T-helper 2 cell treated with Interferon-gamma antibody and Interleukin-4, amounts not matched to agents 5 μg/mL and 100 μg/mL, for 36 hours (primary cell): ENCODE data around the gene PTPRD.

Source experiments
- DNase-seq: peaks from one replicate; pipeline ENCODE4 v3.0.0; 2021; ENCODE audit warnings: low spot score
- H3K27ac Mint-ChIP-seq: one replicate; pipeline ENCODE4 v1.8.0; 2021; ENCODE audit warnings: mild to moderate bottlenecking, mixed read lengths
- H3K27me3 Mint-ChIP-seq: one replicate; pipeline ENCODE4 v1.8.0; 2021; ENCODE audit warnings: low read depth, mixed read lengths
- H3K36me3 Mint-ChIP-seq: one replicate; pipeline ENCODE4 v1.8.0; 2021; ENCODE audit warnings: low read depth, mixed read lengths
- H3K4me1 Mint-ChIP-seq: one replicate; pipeline ENCODE4 v1.8.0; 2021; ENCODE audit warnings: low read depth, mixed read lengths
- H3K4me3 Mint-ChIP-seq: one replicate; pipeline ENCODE4 v1.8.0; 2022; ENCODE audit warnings: mild to moderate bottlenecking, moderate library complexity, mixed read lengths
- H3K9me3 Mint-ChIP-seq: one replicate; pipeline ENCODE4 v1.8.0; 2021; ENCODE audit warnings: mixed read lengths

PTPRD gene

DNA sequence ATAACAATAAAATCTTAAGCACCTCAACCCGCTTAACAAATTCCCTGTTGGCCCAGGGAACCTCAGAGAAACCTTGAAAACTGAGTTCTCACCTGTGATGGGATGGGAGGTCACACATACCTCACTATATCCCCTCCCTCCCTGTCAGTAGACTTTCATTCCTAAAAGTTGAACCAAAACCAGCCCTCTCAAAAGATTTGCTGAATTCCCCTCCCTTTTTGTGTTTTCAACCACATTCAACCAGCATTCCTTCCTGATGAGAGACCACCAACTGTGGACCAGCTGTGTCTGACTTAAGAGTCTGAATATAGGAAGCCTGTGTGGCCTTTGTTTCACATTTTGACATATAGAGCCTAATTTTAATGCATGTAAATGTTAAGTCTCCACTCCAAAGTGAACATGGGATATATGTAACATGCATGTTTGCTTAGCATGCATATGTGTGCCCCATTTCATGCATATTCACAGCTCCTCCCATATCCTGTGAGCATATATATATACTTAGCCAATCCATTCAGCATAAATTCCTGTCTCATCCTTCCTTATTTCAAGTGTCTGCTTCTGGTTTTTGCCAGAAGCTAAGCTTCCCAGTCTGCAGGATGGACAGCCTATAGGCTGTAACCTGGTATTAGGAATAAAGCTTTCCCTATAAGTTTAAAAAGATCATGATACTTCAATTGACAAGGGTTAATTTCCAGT is 604.6 kb downstream of the PTPRD start:
- no peaks in the 10 kb centered on the region for H3K27me3 Mint-ChIP-seq
- DNase-seq = no peak
- H3K27ac Mint-ChIP-seq = no peak overlapping the region
- H3K36me3 Mint-ChIP-seq = no peaks in the 10 kb centered on the region
- H3K9me3 Mint-ChIP-seq = no peaks in the 10 kb centered on the region
- no peak overlapping the region for H3K4me3 Mint-ChIP-seq
- H3K4me1 Mint-ChIP-seq = no peaks in the 10 kb centered on the region

GRCh38 chr9:10007356-10007755 is 605.4 kb downstream of the PTPRD start:
- Mint-ChIP-seq H3K36me3 (no peaks in the 10 kb centered on the region), H3K27ac (no peak overlapping the region), H3K27me3 (no peaks in the 10 kb centered on the region), H3K9me3 (no peaks in the 10 kb centered on the region), H3K4me3 (no peak overlapping the region), H3K4me1 (no peaks in the 10 kb centered on the region)
- no peak for DNase-seq

- Mint-ChIP-seq H3K4me1 (no peaks in the 10 kb centered on the region), H3K27me3 (no peaks in the 10 kb centered on the region), H3K27ac (no peak overlapping the region), H3K9me3 (no peaks in the 10 kb centered on the region), H3K4me3 (no peak overlapping the region), H3K36me3 (no peaks in the 10 kb centered on the region)
- no peak for DNase-seq
These were observed 607.6 kb downstream of the PTPRD start for GRCh38 chr9:10005206-10005605.

DNA sequence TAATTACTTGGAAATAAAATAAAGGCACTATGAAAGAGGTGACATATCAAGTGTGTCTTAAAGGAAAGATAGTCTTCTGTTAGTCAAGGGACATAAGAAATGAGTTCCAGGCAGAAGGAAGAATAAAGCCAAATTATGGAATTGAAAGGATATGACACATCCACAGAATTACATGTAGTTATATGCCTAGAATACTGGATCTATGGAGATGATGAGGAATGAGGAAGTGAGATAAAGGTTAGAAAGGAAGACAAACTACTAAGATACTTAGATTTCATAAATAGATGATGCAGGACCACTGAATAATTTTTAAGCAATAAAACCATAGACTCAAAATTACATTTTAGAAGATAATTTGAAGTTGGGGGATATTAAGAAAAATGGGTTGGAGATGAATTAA is 609.8 kb downstream of the PTPRD start:
- Mint-ChIP-seq H3K36me3 (no peaks in the 10 kb centered on the region), H3K27ac (no peak overlapping the region), H3K4me3 (no peak overlapping the region), H3K9me3 (no peaks in the 10 kb centered on the region), H3K27me3 (no peaks in the 10 kb centered on the region), H3K4me1 (no peaks in the 10 kb centered on the region)
- no peak for DNase-seq

DNA sequence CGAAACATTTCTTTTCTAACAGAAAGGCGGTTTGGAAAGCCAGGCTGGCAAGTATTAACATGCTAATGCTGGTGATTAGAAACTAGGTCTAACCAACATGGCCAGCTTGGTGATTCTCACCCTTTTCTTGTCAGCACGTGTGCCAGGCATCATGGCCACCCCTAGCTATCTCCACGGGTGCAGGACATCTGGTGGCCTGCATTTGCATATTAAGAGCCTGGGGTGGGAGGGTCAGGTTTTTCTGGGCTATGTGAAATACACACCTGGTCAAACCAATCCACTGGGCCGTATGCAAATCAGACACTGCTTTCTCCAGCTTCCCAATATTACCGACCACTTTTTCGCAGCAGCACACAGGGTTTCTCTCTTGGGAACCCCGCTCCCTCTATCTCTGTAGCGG is 612.1 kb downstream of the PTPRD start:
- no peak overlapping the region for H3K27ac Mint-ChIP-seq
- no peaks in the 10 kb centered on the region for H3K9me3 Mint-ChIP-seq
- no peaks in the 10 kb centered on the region for H3K4me1 Mint-ChIP-seq
- no peak for DNase-seq
- no peaks in the 10 kb centered on the region for H3K27me3 Mint-ChIP-seq
- H3K4me3 Mint-ChIP-seq = no peak overlapping the region
- no peaks in the 10 kb centered on the region for H3K36me3 Mint-ChIP-seq

DNA sequence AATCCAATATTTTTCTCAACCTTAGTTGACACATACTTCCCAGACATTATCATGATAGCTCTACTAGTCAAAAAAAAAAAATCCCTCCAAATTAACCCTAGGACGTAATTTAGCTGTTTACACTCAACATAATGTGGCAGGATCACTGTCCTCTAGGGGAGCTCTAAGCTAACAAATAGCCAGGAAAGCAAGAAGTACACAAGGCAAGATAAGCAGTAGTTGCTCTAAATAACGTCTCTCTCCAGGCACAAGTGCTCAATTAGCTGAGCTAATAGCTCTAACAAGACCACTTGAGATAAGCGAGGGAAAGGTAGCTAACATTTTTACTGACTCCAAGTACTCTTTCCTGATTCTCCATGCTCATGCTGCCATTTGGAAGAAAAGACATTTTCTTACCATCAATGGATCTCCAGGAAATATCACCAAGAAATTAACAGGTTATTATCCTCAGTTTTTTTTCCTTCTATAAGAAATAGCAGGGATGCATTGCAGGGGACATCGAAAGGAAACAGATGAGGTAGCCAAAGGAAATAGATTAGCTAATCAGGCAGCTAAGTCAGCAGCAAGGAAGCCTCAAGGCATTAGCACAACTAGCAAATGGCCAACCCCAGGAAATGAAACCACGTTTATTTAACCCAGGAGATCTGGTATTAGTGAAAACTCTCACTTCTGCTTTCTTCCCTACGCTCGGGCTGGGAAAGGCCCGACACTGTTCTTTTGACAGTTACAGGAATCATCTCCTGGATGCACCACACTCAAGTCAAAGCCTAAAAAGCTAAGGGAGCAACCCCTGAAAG is 614.1 kb downstream of the PTPRD start:
- no peaks in the 10 kb centered on the region for H3K36me3 Mint-ChIP-seq
- no peak overlapping the region for H3K27ac Mint-ChIP-seq
- DNase-seq = no peak
- H3K27me3 Mint-ChIP-seq = no peaks in the 10 kb centered on the region
- no peak overlapping the region for H3K4me3 Mint-ChIP-seq
- no peaks in the 10 kb centered on the region for H3K4me1 Mint-ChIP-seq
- no peaks in the 10 kb centered on the region for H3K9me3 Mint-ChIP-seq

DNA sequence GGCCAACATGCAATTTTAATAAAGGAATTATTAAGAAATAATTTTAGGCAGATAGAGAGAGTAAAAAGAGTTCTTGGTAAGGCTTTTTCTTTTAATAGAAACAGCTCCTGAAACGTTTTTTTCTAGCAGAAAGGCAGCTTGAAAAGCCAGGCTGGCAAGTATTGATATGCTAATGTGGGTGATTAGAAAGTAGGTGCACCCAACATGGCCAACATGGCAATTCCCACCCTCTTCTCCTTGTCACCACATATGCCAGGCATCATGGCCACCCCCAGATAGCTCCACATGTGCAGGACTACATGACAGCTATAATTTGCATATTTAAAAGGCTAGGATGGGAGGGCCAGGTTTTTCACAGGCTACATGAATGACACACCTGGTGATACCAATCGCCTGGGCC is 615.2 kb downstream of the PTPRD start:
- H3K4me1 Mint-ChIP-seq = no peaks in the 10 kb centered on the region
- no peak overlapping the region for H3K4me3 Mint-ChIP-seq
- H3K9me3 Mint-ChIP-seq = no peaks in the 10 kb centered on the region
- DNase-seq = no peak
- no peaks in the 10 kb centered on the region for H3K36me3 Mint-ChIP-seq
- H3K27ac Mint-ChIP-seq = no peak overlapping the region
- no peaks in the 10 kb centered on the region for H3K27me3 Mint-ChIP-seq

- Mint-ChIP-seq H3K27ac (no peak overlapping the region), H3K4me3 (no peak overlapping the region), H3K27me3 (no peaks in the 10 kb centered on the region), H3K9me3 (peaks cover 5% of the 10 kb centered on the region), H3K4me1 (no peaks in the 10 kb centered on the region), H3K36me3 (no peaks in the 10 kb centered on the region)
- no peak for DNase-seq
These were observed 616.5 kb downstream of the PTPRD start for GRCh38 chr9:9996259-9996658.

GRCh38 chr9:9992936-9993335 is 619.9 kb downstream of the PTPRD start:
- no peaks in the 10 kb centered on the region for H3K36me3 Mint-ChIP-seq
- no peak overlapping the region for H3K4me3 Mint-ChIP-seq
- no peak for DNase-seq
- no peak overlapping the region for H3K27ac Mint-ChIP-seq
- peaks cover 9% of the 10 kb centered on the region for H3K9me3 Mint-ChIP-seq
- H3K4me1 Mint-ChIP-seq = no peaks in the 10 kb centered on the region
- H3K27me3 Mint-ChIP-seq = no peaks in the 10 kb centered on the region

DNA sequence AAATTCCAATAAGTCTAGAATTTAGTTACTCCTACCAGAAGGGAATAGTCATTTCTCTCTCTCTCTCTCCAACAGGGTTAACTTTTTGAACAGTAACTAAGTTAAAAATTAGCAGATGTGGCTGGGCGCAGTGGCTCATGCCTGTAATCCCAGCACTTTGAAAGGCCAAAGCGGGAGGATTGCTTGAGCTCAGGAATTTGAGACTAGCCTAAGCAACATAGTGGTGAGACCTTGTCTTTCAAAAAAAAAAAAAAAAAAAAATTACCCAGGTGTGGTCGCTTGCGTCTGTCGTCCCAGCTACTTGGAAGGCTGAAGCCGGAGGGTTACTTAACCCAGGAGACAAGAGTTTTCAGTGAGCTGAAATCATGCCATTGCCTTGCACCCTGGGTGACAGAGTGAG is 639.7 kb downstream of the PTPRD start:
- no peak for DNase-seq
- Mint-ChIP-seq H3K27ac (no peak overlapping the region), H3K36me3 (no peaks in the 10 kb centered on the region), H3K27me3 (no peaks in the 10 kb centered on the region), H3K4me1 (no peaks in the 10 kb centered on the region), H3K9me3 (no peaks in the 10 kb centered on the region), H3K4me3 (no peak overlapping the region)

- Mint-ChIP-seq H3K27ac (no peak overlapping the region), H3K4me1 (no peaks in the 10 kb centered on the region), H3K27me3 (no peaks in the 10 kb centered on the region), H3K4me3 (no peak overlapping the region), H3K36me3 (no peaks in the 10 kb centered on the region), H3K9me3 (no peaks in the 10 kb centered on the region)
- no peak for DNase-seq
These were observed 642.3 kb downstream of the PTPRD start for GRCh38 chr9:9970514-9970913.

DNA sequence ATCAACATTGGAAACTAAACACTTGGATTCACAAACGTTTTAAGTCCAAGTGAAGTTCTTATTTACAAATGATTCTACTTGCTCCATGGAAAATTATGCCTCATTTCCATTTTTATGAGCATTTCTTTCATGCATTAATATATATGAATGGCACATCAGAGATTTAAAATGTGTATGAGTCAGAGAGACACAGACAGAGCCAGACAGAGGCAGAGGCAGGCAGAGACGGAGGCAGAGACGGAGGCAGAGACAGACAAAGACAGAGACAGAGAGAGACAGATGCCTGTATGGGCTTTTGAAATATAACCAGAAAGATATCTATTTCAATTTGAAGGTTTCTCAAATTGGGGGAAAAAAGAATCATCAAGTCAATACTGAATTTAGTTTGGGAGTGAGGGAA is 649.0 kb downstream of the PTPRD start:
- Mint-ChIP-seq H3K4me3 (no peak overlapping the region), H3K36me3 (no peaks in the 10 kb centered on the region), H3K27me3 (no peaks in the 10 kb centered on the region), H3K27ac (no peak overlapping the region), H3K4me1 (no peaks in the 10 kb centered on the region), H3K9me3 (no peaks in the 10 kb centered on the region)
- no peak for DNase-seq

GRCh38 chr9:9961934-9962333 is 650.9 kb downstream of the PTPRD start:
- no peak for DNase-seq
- H3K4me3 Mint-ChIP-seq = no peak overlapping the region
- no peaks in the 10 kb centered on the region for H3K9me3 Mint-ChIP-seq
- H3K27ac Mint-ChIP-seq = no peak overlapping the region
- H3K27me3 Mint-ChIP-seq = no peaks in the 10 kb centered on the region
- no peaks in the 10 kb centered on the region for H3K4me1 Mint-ChIP-seq
- no peaks in the 10 kb centered on the region for H3K36me3 Mint-ChIP-seq

GRCh38 chr9:9961487-9961886 is 651.3 kb downstream of the PTPRD start:
- Mint-ChIP-seq H3K27ac (no peak overlapping the region), H3K4me3 (no peak overlapping the region), H3K4me1 (no peaks in the 10 kb centered on the region), H3K9me3 (no peaks in the 10 kb centered on the region), H3K36me3 (no peaks in the 10 kb centered on the region), H3K27me3 (no peaks in the 10 kb centered on the region)
- DNase-seq = no peak
